NCI-H1417 (cell line): Measurements from ENCODE around the gene SCNM1.
"Not testable (repeated sequence)": the region's sequence is repeated elsewhere in the genome, so short reads cannot be mapped to it uniquely, and the experiment has no call there.

ENCODE experiments used
- DNase-seq, 3 experiments: peaks; one replicate each; lab custom pipeline; 2025; lab: John Stamatoyannopoulos, UW

SCNM1 gene

DNA sequence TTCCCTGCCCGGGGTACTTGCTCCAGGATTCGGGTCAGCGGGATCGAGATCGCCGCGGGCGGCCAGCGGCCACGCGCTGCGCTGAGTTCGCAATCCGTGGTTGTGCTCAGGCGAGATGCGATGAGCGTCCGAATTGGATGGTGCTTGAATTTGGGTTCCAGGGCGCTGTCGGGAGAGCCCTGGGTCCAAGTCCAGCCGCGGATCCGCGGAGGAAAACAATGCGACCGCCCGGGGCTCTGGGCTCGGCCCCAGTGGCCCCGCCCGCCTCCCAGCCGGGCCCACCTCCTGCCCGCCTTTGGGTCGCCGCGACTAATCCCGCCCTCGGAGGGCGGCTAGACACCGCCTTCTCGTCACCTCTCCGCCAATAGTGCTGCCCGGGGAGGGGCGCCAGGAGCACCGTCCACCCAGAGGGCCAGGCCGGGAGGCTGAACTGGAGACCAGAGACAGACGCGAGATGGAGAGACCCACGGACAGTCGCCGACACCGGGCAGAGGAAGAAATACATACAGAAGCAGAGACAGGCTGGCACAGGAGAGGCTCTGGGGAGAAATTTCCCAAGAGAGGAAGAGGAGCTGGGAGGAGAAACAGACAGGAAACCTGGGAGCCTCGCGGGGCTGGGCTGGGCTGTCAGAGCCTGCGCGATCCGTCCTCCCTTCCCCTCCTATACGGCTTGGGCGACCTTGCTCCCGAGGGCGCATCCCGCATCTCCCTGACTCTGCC is 19.4 kb upstream of the SCNM1 start, which contains the start of gene SEMA6C:
Gene SEMA6C (minus strand): TSS at position 220 of the 720 bp plus-strand sequence. CDS start 4,010 bp downstream, outside the sequence.
- DNase-seq = peak; percentile 94 to 99 (median 95)

DNA sequence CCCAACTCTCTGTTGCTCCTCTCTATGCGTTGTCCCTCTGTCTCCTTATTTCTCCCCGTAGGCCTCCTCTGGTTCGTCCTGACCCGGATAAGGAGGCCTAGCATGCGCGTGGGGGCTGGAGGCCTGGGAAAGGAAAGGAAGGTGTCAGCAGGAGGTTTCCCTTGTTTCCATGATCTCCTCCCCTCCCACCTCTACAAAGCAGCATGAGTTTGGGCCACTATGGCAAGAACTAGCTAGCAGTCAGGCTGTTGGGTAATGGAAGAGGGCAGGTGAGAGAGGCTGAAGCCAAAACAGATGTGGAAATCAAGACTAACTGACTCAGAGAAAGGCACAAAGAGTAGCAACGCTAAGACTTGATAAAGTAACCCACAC is 18.8 kb upstream of the SCNM1 start:
- no peak for DNase-seq

- no peak for DNase-seq
Observed at GRCh38 chr1:151147665-151148064, 18.3 kb upstream of the SCNM1 start.

GRCh38 chr1:151156515-151156819 is 9.5 kb upstream of the SCNM1 start, which contains the start of gene TNFAIP8L2:
TNFAIP8L2 (plus strand) TSS chr1:151156649; CDS start chr1:151158698, 2,049 bp downstream.
- DNase-seq = no peak

DNA sequence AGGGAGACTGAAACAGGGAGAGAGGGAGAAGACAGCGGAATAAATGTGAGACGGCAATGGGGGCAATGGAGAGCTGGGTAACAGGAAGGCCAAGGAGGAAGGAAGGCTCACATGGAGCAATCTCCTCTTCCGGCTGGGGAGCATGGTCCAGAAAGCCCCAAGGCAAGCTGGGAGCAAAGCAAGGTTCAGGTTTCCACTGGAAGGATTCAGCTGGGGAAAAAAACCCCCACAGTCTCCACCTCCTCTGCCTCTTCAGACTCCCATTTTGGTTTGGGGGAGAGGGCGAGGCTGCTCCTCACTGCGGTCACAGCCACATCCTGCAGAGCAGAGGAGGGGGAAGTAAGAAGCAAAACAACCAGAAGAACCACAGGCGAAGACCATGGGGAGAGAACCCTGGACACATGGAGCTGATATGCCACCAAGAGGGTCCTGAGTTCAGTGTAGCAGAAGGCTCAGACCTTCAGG is 8.8 kb upstream of the SCNM1 start:
- no peak for DNase-seq

- no peak for DNase-seq
Observed at GRCh38 chr1:151158326-151158725, 7.6 kb upstream of the SCNM1 start.

DNA sequence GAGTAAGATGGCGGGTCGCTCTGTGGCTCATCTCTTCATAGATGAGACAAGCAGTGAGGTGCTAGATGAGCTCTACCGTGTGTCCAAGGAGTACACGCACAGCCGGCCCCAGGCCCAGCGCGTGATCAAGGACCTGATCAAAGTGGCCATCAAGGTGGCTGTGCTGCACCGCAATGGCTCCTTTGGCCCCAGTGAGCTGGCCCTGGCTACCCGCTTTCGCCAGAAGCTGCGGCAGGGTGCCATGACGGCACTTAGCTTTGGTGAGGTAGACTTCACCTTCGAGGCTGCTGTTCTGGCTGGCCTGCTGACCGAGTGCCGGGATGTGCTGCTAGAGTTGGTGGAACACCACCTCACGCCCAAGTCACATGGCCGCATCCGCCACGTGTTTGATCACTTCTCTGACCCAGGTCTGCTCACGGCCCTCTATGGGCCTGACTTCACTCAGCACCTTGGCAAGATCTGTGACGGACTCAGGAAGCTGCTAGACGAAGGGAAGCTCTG is 7.1 kb upstream of the SCNM1 start:
- DNase-seq = no peak

- no peak for DNase-seq
Observed at GRCh38 chr1:151159373-151159772, 6.6 kb upstream of the SCNM1 start.

GRCh38 chr1:151164732-151165280 is 1.1 kb upstream of the SCNM1 start:
- DNase-seq = no peak

- DNase-seq = peak in 1 of 3 experiments; percentile 71
Observed at GRCh38 chr1:151165281-151165737, 635 bp upstream of the SCNM1 start.

DNA sequence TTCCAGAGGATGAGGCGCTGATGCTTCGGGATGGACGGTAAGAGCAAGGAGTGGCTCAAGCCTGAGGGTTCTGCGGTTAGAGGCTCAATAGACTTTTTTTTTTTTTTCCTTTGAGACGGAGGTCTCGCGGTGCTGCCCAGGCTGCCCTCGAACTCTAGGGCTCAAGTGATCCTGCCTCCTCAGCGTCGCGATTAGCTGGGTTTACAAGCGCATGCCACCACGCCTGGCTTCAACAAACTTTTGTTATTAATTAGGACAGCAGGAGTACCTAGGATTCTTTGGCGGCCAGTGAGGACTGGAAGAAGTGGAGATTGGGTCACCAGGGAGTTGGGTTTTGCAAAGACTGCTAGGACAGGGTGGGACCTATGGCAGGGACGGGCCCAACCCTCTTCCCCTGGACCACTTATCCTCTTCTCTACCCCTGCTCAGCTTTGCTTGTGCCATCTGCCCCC is 587 bp downstream of the SCNM1 start:
- peak in 1 of 3 experiments; percentile 67 for DNase-seq

- DNase-seq = no peak
Observed at GRCh38 chr1:151167116-151167515, 1.2 kb downstream of the SCNM1 start.

- DNase-seq = no peak
Observed at GRCh38 chr1:151171190-151171589, 5.2 kb downstream of the SCNM1 start.

DNA sequence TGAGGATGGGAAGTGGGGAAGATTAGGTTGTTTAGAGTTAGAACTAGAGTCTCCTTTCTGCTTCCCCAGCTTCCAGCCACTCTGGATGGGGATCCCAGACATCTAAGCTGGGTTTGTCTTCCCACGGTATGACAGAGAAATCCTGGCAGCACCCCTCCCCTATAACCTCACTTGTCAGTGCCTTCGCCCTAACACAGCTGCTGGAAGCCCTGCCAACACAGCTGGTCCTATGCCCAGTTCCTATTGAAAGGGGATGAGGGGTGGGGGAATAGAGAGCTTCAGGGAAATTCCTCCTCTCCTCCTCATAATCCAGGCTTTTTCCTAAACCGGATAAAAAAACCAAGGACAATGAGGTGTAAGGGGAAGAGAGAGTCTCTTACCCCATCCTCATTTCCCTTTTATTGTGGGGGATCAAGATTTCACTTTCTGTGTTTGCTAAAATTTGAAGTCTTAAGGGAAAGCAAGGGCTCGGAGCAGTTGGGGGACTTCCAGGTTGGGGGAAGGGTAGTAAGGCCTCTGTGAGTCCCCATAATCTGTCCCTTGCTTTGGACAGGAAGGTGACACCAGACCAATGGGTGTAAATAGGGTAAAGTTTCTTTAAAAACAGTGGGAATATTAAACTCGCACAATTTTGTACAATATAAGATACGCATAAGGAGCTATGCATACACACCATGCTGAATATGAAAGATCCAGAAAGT is 9.2 kb downstream of the SCNM1 start:
- DNase-seq = no peak

DNA sequence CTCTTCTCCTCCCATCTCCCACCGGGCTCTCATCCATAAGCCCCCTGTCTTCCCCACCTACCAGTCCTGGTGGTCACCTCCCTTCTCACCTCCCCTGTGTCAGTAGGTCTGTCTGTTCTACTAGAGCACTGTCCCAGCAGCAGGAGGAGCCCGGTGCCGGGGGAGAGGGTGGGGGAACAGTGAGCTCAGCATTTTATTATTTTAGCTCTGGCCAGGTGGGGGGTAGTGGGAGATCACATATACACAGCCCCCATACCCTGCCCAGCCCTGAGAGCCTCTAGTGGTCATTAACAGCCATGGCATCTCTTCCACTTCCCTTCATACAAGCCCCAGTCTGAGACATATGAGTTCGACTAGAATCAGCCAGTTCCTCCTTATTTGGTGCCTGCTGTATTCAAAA is 9.9 kb downstream of the SCNM1 start, which contains the start of gene TMOD4:
Gene TMOD4 (minus strand): TSS at position 119 of the 400 bp plus-strand sequence. CDS start 1,106 bp downstream, outside the sequence.
- DNase-seq = no peak

GRCh38 chr1:151176514-151177045 is 10.6 kb downstream of the SCNM1 start:
- no peak for DNase-seq

DNA sequence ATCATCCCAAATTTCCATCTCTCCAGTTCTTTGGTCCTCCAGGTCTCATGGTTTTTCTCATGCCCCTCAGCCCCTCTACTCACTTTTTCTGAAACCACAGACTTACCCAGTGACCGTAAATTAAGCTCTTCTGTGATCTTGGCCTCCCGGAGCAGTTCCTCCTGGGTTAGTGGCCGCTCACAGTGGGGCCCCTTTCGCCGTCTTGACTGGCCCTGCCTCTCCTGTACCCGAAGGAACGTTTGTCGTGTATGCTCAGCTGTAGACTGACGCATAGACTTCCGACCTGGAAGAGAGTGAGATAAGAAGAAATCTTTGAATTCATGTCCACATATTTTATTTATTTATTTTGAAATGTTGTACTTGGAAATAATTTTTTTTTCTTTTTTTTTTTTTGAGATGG is 18.3 kb downstream of the SCNM1 start:
- no peak for DNase-seq

DNA sequence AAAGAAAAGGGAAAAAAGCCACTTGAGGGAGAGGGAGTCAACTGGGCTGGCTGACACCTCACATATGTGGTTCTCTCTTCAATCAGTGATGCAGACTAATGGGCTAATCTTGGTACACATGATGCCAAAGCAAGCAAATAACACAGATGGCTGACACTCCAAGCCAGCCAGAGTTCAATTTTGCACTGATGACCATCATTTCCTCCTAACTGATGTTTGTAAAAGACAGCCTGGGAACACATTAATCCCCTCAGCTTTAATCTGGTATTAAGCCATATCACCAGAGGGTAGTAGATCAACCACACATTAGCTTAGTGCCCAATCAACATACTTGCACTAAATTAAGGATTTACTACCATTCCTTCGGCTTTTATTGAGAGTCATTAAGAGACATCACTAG is 21.3 kb downstream of the SCNM1 start:
- DNase-seq = no peak

- DNase-seq = not testable (repeated sequence)
Observed at GRCh38 chr1:151188667-151189066, 22.7 kb downstream of the SCNM1 start.

DNA sequence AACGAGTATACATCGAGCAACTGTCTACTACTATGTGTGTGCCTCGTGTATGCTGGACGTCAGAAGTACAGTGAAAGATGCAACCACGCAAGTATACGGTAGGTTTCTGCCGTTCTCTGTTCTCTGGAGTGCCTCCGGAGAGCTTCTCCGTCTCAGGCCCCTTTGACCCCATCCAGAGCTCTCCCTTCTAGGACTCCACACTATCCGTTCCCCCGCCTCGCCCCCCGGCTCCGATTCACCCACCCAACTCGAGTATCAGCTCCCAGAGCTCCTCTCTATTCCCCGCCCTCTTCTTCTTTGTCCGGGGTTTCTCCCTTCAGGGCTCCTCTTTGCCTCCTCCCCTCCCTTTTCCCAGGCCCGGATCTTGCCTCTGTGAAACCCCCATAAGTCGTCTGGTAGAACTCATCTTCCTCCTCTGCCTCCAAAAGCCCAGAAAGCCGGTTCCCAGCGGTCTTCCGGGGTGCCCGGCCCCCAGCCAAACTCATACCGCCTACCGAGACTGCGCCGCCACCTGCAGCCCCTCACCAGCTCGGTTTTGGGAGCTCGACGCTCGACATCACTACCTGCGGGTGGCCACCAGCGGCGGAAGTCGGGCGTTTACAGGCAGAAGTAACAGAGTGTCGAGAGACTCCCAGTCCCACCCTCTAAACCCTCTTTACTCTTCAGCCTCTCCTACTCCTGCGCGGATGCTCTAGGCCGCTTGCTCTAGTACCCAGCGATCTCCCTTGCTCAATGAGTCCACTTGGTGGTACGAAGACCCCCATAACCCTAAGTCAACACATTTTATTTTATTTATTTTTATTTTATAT is 23.9 kb downstream of the SCNM1 start, which contains the start of gene VPS72:
Gene VPS72 (minus strand): TSS at position 561 of the 809 bp plus-strand sequence. CDS start 76 bp downstream, at position 485.
- peak; percentile 91 to 97 (median 93) for DNase-seq

- DNase-seq = no peak
Observed at GRCh38 chr1:151192047-151192446, 26.1 kb downstream of the SCNM1 start.
